OCI-LY7 (cell line): ENCODE measurements around the gene NACC1. TPM values are rescaled to one million over a fixed set of nuclear protein-coding genes. Genes with fewer than 3 reads are reported as not detected.
A peak's percentile ranks its signal among the peaks of the same experiment; 100 is the strongest.

ENCODE experiments used
- BruUV-seq: library from RNA; stranded (reverse); fragments of 400-500 nt; replicated peaks from 2 replicates; lab custom pipeline; 2021; lab: Mats Ljungman, UMichigan
- CTCF ChIA-PET: fragments of 300-600 bp; sonication (Branson Sonifier 250); formaldehyde crosslinking; loops from one replicate; lab custom pipeline; 2022; ENCODE audit warnings: antibody characterized with exemption; ENCODE audit not compliant: unreplicated experiment; lab: Charles Lee
- POLR2A ChIA-PET: fragments of 300-600 bp; sonication (Branson Sonifier 250); formaldehyde crosslinking; loops from one replicate; lab custom pipeline; 2022; ENCODE audit warnings: antibody characterized with exemption; lab: Charles Lee
- DNase-seq: peaks from one replicate; pipeline ENCODE4 v3.0.0-alpha.2; 2015; ENCODE audit warnings: low spot score
- H2AFZ ChIP-seq: fragments of 200-600 bp; sonication (generic), shearing (Covaris generic); 2 replicates; pipeline ENCODE4 v1.6.1; 2014; ENCODE audit warnings: mild to moderate bottlenecking, antibody characterized with exemption, low read length, moderate library complexity
- H3K27ac ChIP-seq: fragments of 200-600 bp; sonication (generic); 2 replicates; pipeline ENCODE4 v1.5.1; 2014; ENCODE audit warnings: mixed run types, low read depth, mild to moderate bottlenecking, moderate library complexity, low read length, inconsistent platforms; ENCODE audit not compliant: poor library complexity, severe bottlenecking
- H3K36me3 ChIP-seq: fragments of 200-600 bp; sonication (generic); 2 replicates; pipeline ENCODE4 v1.6.1; 2014; ENCODE audit warnings: mild to moderate bottlenecking, antibody characterized with exemption, low read length, moderate library complexity, mixed read lengths; ENCODE audit not compliant: insufficient read depth
- H3K4me1 ChIP-seq: fragments of 200-600 bp; sonication (generic); 2 replicates; pipeline ENCODE4 v1.5.1; 2014; ENCODE audit warnings: mild to moderate bottlenecking, low read length; ENCODE audit not compliant: insufficient read depth, poor library complexity, severe bottlenecking
- H3K4me2 ChIP-seq: fragments of 200-600 bp; sonication (generic); 2 replicates; pipeline ENCODE4 v1.6.1; 2014; ENCODE audit warnings: mild to moderate bottlenecking, low read length
- H3K4me3 ChIP-seq: fragments of 200-600 bp; sonication (generic); 2 replicates; pipeline ENCODE4 v1.5.1; 2014; ENCODE audit warnings: mild to moderate bottlenecking, low read depth, low read length; ENCODE audit not compliant: poor library complexity, severe bottlenecking
- H3K79me2 ChIP-seq: fragments of 200-600 bp; sonication (generic); 2 replicates; pipeline ENCODE4 v1.6.1; 2016; ENCODE audit warnings: low read depth, mild to moderate bottlenecking, low read length, moderate library complexity, mixed read lengths; ENCODE audit not compliant: insufficient read depth
- H3K9me2 ChIP-seq: fragments of 200-600 bp; sonication (generic); 2 replicates; pipeline ENCODE4 v1.6.1; 2016; ENCODE audit warnings: mild to moderate bottlenecking, low read length, mixed read lengths; ENCODE audit not compliant: insufficient read depth
- H3K9me3 ChIP-seq: fragments of 200-600 bp; sonication (generic); 2 replicates; pipeline ENCODE4 v1.6.1; 2014; ENCODE audit warnings: mild to moderate bottlenecking, mixed run types, low read length, mixed read lengths
- H4K20me1 ChIP-seq: fragments of 200-600 bp; sonication (generic); 2 replicates; pipeline ENCODE4 v1.6.1; 2014; ENCODE audit warnings: mild to moderate bottlenecking, antibody characterized with exemption, low read length, moderate library complexity, mixed read lengths; ENCODE audit not compliant: insufficient read depth
- EZH2phosphoT487 ChIP-seq: fragments of 200-600 bp; sonication (generic); IDR thresholded peaks from 2 replicates; pipeline ENCODE4 v1.6.1; 2018; ENCODE audit warnings: low read depth, borderline replicate concordance, mild to moderate bottlenecking, mixed run types, antibody characterized with exemption, low read length, moderate library complexity, mixed read lengths
- intact Hi-C: fragments of 100-400 bp; cut with micrococcal nuclease; formaldehyde crosslinking; loops from one replicate; pipeline ENCODE4 v1.10.0; 2022; ENCODE audit not compliant: unreplicated experiment
- total RNA-seq, 2 experiments: library from RNA; depleted of rRNA in 1 of 2; stranded (reverse); fragments of >200 nt in 1 of 2; shearing (Covaris generic) in 1 of 2; gene quantifications; 2 replicates each; pipeline ENCODE4 v1.2.3, GENCODE V29; 2014 to 2022
- TF ChIP-seq, protein P1 (sequence below): fragments of 200-600 bp; sonication (generic); conservative IDR thresholded peaks from 2 replicates; pipeline ENCODE4 v1.5.1; 2014; ENCODE audit warnings: mild to moderate bottlenecking, antibody characterized with exemption, low read length, moderate library complexity, mixed read lengths

The NACC1 gene
- total RNA-seq, 2 experiments from 2014 or later: 52.9 to 56.3 TPM

DNA sequence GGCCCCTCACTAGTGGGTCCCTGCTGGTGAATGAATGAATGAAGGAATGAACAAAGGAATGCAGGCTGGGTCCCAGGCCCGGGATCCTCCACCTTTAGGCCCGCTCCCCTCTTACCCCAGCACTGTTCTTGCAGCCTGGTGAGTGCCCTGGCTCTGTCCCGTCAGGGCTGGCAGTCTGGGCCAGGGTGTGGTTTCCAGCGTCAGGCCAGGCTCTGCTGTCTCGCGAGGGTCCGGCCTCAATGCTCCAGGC lies 15.7 kb upstream of the NACC1 start:
- H3K4me1 ChIP-seq: peaks cover 74% of the 10 kb centered on the region
- ChIA-PET CTCF (no interaction called here), POLR2A (no interaction called here)
- no peak for DNase-seq
- no peaks in the 10 kb centered on the region for H3K9me2 ChIP-seq
- peaks cover 26% of the 10 kb centered on the region for H3K36me3 ChIP-seq
- H3K4me3 ChIP-seq: peak overlapping the region; percentile 83
- TF ChIP-seq, protein P1, sequence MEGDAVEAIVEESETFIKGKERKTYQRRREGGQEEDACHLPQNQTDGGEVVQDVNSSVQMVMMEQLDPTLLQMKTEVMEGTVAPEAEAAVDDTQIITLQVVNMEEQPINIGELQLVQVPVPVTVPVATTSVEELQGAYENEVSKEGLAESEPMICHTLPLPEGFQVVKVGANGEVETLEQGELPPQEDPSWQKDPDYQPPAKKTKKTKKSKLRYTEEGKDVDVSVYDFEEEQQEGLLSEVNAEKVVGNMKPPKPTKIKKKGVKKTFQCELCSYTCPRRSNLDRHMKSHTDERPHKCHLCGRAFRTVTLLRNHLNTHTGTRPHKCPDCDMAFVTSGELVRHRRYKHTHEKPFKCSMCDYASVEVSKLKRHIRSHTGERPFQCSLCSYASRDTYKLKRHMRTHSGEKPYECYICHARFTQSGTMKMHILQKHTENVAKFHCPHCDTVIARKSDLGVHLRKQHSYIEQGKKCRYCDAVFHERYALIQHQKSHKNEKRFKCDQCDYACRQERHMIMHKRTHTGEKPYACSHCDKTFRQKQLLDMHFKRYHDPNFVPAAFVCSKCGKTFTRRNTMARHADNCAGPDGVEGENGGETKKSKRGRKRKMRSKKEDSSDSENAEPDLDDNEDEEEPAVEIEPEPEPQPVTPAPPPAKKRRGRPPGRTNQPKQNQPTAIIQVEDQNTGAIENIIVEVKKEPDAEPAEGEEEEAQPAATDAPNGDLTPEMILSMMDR: no peak
- TF ChIP-seq EZH2phosphoT487: no peak
- H3K9me3 ChIP-seq: no peaks in the 10 kb centered on the region
- H4K20me1 ChIP-seq: no peaks in the 10 kb centered on the region
- H3K4me2 ChIP-seq: peak overlapping the region; percentile 85
- intact Hi-C loops: loop anchor here (1.0 kb wide), 1 partner anchor 14 kb away; the partner anchor contains the start of gene TRMT1
- peak overlapping the region; percentile 12; the same call in 1 of the 2 replicates for H2AFZ ChIP-seq
- BruUV-seq: no TSS peak
- peak overlapping the region; percentile 96 for H3K27ac ChIP-seq
- peaks cover 17% of the 10 kb centered on the region for H3K79me2 ChIP-seq

DNA sequence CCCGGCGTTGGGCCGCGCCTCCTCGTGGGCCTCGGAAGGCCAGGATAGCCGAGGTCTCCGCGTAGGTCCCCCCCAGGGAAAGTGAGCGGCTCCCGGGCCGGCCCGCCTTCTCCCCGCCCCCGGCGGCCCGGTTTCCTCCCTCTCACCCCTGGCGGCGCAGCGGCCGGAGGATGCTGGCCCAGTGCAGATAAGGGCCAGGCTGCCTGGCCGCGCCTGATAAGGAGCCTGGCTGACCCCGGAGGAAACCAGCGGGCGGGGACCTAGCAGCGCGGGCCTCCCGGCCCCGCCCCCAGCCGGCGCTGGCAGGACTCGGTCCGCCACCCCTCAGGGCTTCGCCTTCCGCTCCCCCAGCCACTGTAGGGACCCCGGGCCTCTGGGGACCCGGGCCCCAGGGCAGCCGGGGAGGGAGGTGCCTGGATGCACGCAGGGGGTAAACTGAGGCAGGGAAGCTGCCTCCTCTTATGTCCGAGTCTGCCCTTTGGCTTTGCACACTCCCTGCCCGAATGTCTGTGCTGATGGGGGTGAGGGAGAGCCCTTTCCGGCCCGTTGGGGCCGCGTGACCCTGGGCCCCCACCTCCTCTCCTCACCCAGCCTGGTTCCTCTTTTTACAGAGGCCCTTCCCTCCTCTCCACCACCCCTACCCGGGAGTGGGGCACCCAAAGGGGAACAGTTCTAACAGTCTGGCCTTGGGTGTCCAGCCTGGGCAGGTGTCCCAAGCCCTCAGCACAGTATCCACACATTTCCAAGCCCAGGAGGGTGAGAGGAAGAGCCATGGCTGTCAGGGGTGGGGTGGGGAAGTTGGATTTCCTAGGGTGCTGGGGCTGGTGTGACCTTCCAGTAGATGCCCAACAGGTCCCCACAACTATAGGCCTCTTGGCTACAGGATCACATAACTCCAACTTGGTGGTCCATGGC lies 15.1 kb upstream of the NACC1 start, which contains the start of gene LYL1:
Gene LYL1 (minus strand): TSS at position 193 of the 915 bp plus-strand sequence. CDS start 1,687 bp downstream, outside the sequence.
- Histone ChIP-seq H3K4me3 (peak within 1 kb of the TSS; percentile 83), H3K9me2 (no peaks in the 10 kb centered on the region), H3K27ac (peak within 1 kb of the TSS; percentile 96), H3K4me1 (peaks cover 73% of the 10 kb centered on the region), H3K4me2 (peak within 1 kb of the TSS; percentile 85), H3K9me3 (no peaks in the 10 kb centered on the region), H2AFZ (peak within 1 kb of the TSS; percentile 12; the same call in 1 of the 2 replicates), H4K20me1 (no peaks in the 10 kb centered on the region), H3K36me3 (peaks cover 30% of the 10 kb centered on the region), H3K79me2 (peaks cover 17% of the 10 kb centered on the region)
- ChIA-PET POLR2A (interaction anchor here (0.8 to 1.0 kb wide), 2 partner anchors 15 to 24 kb away, joined by 3 read pairs; partner anchors contain the start of gene NACC1), CTCF (interaction anchor here (1.3 kb wide), 1 partner anchor 49 kb away, joined by 3 read pairs; no protein-coding TSS in a partner anchor)
- BruUV-seq: TSS peak; percentile 38
- TF ChIP-seq EZH2phosphoT487: no peak
- TF ChIP-seq, protein P1: no peak
- peak; percentile 88 for DNase-seq
- intact Hi-C loops: loop anchor here (1.0 kb wide), 1 partner anchor 13 kb away; the partner anchor contains the start of gene TRMT1
